ENCODE measurements around the gene SZRD1.
"Not testable (repeated sequence)": the region's sequence is repeated elsewhere in the genome, so short reads cannot be mapped to it uniquely, and the experiment has no call there.

The SZRD1 gene

DNA sequence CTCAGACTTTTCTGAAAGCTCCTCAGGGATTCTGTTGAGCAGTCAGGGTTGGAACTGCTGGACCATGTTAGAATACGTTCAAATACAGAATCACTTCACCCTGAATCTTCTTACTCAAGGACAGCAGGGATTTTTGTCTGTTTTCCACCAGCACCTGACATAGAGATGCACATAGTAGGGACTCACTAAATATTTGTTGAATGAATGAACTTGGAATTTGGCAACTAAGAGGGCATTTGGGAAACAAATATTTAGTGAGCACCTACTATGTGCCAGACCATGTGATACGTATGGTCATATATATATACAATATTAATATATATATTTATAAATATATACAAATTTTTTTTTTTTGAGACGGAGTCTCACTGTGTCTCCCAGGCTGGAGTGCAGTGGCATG is 10.2 kb upstream of the SZRD1 start:
- Histone ChIP-seq H3K4me3 (ENCODE audit: low read depth, low read length) (no peak overlapping the region), H3K9me3 (no peaks in the 10 kb centered on the region), H3K36me3 (no peaks in the 10 kb centered on the region), H3K27me3 (no peaks in the 10 kb centered on the region), H3K4me1 (peaks cover 4% of the 10 kb centered on the region; the same call in 1 of the 2 replicates)
- DNase-seq, result no peak
- TF ChIP-seq, protein P1, sequence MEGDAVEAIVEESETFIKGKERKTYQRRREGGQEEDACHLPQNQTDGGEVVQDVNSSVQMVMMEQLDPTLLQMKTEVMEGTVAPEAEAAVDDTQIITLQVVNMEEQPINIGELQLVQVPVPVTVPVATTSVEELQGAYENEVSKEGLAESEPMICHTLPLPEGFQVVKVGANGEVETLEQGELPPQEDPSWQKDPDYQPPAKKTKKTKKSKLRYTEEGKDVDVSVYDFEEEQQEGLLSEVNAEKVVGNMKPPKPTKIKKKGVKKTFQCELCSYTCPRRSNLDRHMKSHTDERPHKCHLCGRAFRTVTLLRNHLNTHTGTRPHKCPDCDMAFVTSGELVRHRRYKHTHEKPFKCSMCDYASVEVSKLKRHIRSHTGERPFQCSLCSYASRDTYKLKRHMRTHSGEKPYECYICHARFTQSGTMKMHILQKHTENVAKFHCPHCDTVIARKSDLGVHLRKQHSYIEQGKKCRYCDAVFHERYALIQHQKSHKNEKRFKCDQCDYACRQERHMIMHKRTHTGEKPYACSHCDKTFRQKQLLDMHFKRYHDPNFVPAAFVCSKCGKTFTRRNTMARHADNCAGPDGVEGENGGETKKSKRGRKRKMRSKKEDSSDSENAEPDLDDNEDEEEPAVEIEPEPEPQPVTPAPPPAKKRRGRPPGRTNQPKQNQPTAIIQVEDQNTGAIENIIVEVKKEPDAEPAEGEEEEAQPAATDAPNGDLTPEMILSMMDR (IDR thresholded peaks at IDR 0.05; ENCODE audit: low read depth, low read length), result no peak

DNA sequence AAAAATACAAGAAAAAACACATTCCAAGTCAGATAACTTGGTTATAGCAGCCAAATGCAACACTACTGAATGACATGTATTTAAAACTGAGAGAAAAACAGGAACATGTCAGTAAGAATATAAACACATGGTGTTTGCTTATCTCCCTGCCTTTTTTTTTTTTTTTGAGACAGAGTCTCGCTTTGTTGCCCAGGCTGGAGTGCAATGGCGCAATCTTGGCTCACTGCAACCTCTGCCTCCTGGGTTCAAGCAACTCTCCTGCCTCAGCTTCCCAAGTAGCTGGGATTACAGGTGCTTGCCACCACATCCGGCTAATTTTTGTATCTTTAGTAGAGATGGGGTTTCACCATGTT is 1.9 kb upstream of the SZRD1 start:
- not testable (repeated sequence) for H3K27me3 ChIP-seq, DNase-seq

DNA sequence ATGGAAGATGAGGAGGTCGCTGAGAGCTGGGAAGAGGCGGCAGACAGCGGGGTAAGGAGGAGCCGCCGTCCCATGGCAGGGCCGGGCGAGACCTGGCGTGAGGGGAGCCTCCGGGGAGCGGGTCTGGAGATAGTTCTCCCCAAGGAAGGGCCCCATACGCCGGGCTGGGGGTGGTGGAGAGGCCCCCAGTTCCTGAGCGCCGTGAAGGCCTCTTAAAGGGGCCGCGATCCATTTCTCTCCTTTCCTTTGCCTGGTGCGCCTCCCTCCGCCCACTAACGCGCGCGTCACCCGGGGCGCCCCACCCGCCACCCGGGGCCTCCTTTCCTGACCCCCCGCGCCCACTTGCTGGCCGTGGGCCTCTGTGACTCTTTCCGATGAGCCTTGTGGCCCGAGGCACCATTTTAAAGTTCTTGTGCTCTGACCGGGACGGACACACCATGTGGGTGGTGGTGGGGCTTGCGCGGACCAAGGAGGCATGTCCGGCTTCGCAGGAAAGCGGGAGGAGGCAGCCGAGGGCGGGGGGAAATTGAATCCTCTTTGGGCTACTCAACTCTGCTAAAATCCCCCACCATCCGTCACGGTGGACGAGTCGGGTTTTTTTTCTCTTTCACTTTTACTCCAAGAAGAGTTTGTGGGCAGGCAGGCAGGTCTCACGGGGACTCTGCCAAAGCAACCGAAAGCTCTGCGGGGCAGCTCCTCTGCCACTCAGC is 371 bp downstream of the SZRD1 start:
- H3K4me1 ChIP-seq, result no peaks in the 10 kb centered on the region
- no peaks in the 10 kb centered on the region for H3K27me3 ChIP-seq
- H3K9me3 ChIP-seq, result no peaks in the 10 kb centered on the region
- TF ChIP-seq, protein P1 (IDR thresholded peaks at IDR 0.05; ENCODE audit: low read depth, low read length), result no peak
- DNase-seq, result peak; percentile 56
- H3K36me3 ChIP-seq, result 0 out of 2 replicates have a peak, but pooled peaks cover under 1% of the 10 kb centered on the region
- peak overlapping the region; percentile 90 for H3K4me3 ChIP-seq (ENCODE audit: low read depth, low read length)

More for the DNA sequence above, 1.9 kb upstream of the SZRD1 start:
- H3K36me3 ChIP-seq; H3K4me3 ChIP-seq (ENCODE audit: low read depth, low read length); H3K9me3 ChIP-seq; H3K4me1 ChIP-seq: not testable (repeated sequence)

DNA sequence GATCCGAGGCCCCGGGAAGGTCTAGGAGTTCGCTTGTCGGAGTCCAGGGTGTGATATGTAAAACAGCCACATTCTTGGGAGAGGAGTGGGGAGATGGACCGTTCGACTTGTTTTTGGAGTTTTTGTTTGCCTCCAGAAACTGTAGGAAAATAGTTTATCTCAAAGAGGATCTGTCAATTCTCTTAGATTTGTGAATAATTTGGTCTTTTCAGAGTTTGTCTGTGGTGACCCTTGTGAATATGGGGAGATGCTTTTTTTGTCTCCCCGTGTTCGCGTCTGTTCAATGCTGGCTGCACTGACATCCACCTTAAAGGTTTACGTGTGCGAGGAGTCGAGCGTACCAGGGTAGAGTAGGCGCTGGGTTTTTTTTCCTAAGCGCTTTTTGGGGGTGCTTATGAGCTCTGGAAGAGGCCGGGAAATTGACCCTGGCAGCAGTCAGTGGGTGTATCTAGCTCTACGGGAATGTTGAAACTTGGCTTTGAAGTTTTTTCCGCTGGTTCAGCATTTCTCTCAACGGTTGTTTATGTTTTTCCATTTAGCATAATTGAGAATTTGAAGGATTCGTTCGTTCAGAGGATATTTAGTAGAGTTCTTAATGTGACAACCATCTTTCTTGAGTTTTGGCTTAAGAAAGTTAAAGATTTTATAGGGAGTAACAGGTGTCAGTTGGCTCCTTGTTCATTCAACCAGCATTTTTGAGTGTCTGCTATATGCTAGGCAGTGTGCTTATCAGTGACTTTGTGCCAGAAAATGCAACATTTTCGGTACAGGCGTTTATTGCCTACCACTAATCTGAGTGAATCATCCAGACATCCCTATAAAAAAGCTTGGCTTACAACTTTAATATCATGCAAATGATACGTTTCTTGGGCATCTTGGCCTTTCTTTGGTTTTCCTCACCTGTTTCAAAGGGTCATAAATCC is 1.2 kb downstream of the SZRD1 start:
- Histone ChIP-seq H3K9me3 (no peaks in the 10 kb centered on the region), H3K4me1 (no peaks in the 10 kb centered on the region), H3K27me3 (no peaks in the 10 kb centered on the region), H3K36me3 (0 out of 2 replicates have a peak, but pooled peaks cover 3% of the 10 kb centered on the region), H3K4me3 (ENCODE audit: low read depth, low read length) (peak overlapping the region; percentile 90)
- TF ChIP-seq, protein P1 (IDR thresholded peaks at IDR 0.05; ENCODE audit: low read depth, low read length), result no peak
- DNase-seq, result no peak

DNA sequence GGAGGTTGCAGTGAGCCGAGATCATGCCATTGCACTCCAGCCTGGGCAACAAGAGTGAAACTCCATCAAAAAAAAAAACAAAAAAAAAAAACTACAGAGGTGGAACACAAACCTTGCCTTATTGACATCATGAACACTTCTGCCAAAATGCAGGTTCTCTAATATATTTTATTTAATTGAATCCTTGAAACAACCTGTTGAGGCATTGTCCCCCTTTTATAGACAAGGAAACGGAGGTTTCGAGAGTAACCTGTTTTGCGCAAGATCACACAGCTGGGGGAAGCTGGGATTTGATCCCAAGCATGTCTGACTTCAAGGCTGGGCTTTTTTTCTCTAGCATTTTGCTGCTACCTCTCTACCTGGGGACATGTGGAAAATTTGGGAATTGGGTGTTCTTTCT is 2.8 kb downstream of the SZRD1 start:
- TF ChIP-seq, protein P1 (IDR thresholded peaks at IDR 0.05; ENCODE audit: low read depth, low read length), result no peak

DNA sequence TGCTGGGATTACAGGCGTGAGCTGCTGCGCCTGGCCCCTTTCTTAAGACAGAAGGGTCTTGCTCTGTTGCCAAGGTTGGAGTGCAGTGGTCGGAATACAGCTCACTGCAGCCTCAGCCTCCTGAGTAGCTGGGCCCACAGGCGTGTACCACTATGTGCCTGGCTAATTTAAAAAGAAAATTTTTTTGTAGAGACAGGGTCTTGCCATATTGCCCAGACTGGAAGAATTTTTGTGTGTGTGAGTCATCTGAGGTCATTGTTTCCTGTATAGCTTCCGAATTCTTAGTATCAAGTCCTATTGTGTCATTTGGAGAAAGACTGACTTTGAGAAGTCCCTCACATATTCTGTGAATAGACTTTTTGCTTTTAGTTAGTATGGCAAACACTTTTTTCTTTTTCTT is 4.7 kb downstream of the SZRD1 start:
- Histone ChIP-seq H3K9me3 (no peaks in the 10 kb centered on the region), H3K4me3 (ENCODE audit: low read depth, low read length) (no peak overlapping the region), H3K36me3 (0 out of 2 replicates have a peak, but pooled peaks cover 3% of the 10 kb centered on the region), H3K4me1 (no peaks in the 10 kb centered on the region), H3K27me3 (no peaks in the 10 kb centered on the region)
- TF ChIP-seq, protein P1 (IDR thresholded peaks at IDR 0.05; ENCODE audit: low read depth, low read length), result no peak
- DNase-seq, result no peak

More for the DNA sequence above, 2.8 kb downstream of the SZRD1 start:
- Histone ChIP-seq H3K4me1 (no peaks in the 10 kb centered on the region), H3K9me3 (no peaks in the 10 kb centered on the region), H3K4me3 (ENCODE audit: low read depth, low read length) (no peak overlapping the region), H3K27me3 (no peaks in the 10 kb centered on the region), H3K36me3 (0 out of 2 replicates have a peak, but pooled peaks cover 3% of the 10 kb centered on the region)
- no peak for DNase-seq

Measured in BE2C (cell line).